ENCODE results near the gene TSPO.

GRCh38 chr22:43152357-43153071, 1.2 kb downstream of the TSPO start:
- TF ChIP-seq CTCF (IDR thresholded peaks at IDR 0.05; ENCODE audit: insufficient read depth, low read depth, low read length) (no peak), EZH2 (IDR thresholded peaks at IDR 0.05; ENCODE audit: insufficient read depth, low read length) (no peak)
